Cerebellar nuclear complex (tissue), 1 donor: ENCODE data around the gene ECHDC3.
"Not testable (repeated sequence)": the region's sequence is repeated elsewhere in the genome, so short reads cannot be mapped to it uniquely, and the experiment has no call there.

ENCODE experiments used
- DNase-seq, 2 experiments: peaks; one replicate each; lab custom pipeline; 2025; lab: John Stamatoyannopoulos, UW

Gene ECHDC3

DNA sequence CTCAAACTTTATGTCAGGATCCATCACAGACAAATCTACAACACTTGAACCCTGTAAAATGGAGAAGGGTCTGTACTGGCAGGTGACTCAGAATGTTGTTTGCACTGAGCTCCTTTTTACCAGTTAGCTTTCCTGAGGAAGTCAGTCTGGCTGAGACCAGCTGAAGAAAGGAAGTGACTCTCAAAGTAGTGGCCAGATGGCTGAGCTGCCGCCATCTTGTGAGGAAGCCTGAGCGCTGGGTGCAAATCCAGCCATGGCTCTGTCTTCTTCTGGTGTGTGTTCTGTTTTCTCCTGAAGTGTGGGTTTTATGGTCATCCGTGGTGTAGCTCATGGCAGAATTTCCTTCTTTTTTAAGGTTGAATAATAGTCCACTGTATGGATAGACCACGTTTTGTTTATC, 25.5 kb upstream of the ECHDC3 start:
- DNase-seq, result no peak

DNA sequence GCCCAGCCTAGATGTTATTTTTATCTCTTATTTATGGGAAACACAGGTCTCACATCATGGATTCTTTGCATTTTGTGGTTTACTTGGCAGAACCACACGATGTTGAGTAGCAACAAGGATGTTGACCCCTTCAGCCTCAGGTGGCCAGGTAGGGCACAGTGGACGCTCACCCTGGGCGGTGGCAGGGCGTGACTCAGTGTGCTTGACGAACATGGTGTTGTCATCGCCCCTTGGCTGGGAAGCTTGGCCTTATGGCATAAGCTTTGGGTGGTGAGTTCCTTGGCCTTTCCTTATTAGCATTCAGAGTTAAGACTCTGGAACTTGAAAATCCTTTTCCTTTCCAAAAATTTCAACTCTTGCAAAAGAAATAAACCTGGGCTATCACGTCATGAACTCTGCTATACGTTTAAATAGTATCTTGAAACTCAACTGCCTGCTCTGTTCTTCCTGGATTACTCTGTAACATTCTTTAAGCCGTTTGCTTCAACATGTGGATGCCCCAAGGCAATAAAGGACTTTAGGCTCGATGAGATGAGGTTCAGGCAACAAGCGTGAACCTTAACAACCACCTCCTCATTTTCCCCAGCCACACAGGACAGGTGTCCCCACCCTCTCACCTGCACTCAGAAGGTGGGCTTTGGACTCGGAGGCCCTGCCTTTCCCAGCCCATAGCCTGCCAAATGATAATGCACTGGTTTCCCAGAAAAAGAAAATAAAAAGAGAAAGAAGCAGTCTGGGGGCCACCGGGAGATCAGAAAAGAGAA, 22.5 kb upstream of the ECHDC3 start:
- DNase-seq, result no peak

DNA sequence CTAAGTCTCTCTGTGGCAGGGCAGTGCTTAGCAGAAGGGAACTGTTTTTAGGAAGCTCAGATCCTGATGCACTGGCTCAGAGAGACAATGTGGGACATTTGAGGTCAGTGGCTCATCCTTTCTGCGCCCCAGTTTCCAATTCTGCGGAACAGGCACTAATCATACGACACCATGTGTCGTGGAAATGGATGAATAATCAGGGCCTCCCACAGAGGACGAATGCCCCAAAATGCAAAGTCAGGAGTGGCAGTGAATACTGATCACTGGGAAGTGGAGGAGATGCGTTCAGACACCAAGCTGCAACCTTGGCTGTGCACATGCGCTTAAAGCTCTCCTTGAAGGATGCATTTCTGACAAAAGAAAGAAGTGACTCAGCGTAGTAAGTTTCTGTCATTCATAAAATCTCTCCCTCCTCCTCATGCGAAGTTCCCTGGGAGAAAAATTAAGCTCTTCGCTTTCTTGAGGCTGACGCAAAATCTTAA, 21.9 kb upstream of the ECHDC3 start:
- no peak for DNase-seq

DNA sequence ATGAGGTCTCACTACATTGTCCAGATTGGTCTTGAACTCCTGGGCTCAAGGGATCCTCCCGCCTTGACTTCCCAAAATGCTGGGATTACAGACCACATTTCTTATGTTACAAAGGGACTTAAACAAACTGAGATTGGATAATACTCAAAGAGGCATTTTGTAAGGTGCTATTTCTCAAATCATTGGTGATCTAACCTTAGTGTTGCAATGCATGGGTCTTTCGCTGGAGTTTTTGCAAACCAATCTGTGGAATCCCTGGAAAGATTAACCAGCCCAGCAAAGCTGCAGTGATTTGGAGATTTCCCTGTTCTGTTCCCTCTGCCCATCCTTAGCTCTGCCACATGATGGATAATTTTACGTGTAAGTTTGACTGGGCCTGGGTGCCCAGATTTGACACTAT, 20.4 kb upstream of the ECHDC3 start:
- no peak for DNase-seq

DNA sequence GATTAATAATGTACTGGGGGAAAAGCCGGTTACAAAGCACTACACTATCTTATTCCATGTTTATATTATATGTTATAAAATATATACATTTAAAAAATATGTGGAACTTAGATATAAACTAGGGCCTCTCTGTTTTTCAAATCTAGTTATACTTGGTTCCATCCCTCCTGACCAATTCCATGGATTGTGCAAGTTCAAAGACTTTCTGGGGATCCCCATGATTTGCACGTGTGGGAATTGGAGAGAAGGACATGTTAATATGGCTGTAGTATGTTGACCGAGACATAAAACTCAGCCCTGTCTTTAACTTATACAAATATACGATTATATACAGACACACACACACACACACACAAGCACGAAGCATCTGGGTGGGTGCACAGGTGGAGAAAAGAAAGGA, 18.8 kb upstream of the ECHDC3 start:
- DNase-seq, result no peak

DNA sequence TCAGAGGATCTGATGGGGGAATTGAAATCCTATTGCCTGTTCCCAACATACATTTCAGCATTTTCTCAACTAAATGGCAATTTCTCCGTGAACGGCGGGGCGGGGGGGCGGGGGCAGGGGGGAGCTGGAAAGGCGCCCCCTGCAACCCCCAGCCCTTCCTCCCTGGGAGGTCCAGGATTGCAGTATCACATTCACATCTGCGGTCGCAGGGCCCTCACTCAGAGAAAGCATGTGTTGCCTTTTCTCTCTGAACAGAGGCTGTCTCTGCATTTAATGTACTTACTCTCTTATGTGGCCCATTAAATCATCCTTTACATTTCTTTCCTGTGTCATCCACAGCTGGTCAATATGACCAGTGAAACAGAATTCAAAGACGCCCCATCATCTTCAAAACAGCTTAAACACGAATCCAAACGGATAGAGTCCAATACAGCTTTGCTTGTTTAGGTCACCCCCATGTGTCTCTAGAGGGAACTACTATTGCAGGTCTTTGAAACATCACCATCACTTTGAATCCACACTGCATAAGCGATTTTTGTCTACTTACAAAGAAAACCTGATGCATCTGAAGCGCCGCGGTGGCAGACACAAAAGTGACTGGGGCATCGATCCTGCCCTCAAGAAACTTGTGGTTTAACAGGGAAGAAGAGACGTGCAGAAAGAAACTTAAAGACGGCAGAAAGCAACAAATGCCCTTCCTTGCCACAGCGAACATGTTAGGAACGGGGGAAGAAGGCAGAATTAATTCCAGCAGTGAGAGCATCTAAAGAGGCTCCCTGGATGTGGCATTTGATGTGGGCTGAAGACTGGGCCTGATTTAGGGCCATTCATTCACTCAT, 17.0 kb upstream of the ECHDC3 start:
- DNase-seq, result no peak

DNA sequence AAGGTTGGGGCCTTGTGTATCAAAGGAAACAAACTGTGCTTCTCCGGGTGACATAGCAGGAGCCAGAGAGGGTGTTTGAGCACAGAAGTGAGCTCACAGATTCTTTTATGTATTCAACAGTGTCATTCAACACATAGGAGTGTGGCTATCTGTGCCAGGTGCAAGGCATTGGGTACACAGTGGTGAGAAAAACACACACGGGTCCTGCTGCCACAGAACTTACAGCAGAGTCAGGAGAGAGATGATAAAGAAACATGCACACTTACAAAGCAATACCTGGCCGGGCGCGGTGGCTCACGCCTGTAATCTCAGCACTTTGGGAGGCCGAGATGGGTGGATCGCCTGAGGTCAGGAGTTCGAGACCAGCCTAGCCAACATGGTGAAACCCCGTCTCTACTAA, 16.3 kb upstream of the ECHDC3 start:
- DNase-seq, result no peak

DNA sequence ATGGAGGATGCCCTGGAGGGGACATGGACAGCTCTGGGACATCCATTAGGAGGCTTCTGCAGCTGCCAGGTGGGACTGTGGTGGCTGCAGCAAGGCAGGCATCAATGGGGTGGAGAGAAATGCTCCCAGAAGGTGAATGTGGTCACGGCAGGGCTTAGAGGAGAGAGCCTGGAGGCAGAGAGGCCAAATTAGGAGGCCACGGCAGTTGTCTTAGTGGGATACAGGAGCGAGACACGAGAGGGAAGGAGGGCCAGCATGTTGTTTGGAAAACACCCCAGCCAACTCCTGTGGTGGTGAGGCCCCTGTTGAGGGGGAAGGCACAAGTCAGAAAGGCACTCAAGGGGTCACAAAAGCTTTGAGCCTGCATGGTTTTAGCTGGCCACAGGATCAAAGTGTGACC, 14.6 kb upstream of the ECHDC3 start:
- no peak for DNase-seq

DNA sequence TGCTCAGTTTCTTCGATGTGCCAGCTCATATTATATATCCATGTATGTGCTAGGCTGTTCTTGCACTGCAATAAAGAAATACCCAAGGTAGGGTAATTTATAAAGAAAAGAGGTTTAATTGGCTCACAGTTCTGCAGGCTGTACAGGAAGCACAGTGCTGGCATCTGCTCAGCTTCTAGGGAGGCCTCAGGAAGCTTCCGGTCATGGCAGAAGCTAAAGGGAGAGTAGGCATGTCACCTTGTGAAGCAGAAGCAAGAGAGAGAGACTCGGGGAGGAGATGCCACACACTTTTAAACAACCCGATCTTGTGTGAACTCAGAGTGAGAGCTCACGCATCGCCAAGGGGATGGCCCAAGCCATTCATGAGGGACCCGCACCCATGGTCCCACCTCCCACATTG, 13.8 kb upstream of the ECHDC3 start:
- DNase-seq, result no peak

DNA sequence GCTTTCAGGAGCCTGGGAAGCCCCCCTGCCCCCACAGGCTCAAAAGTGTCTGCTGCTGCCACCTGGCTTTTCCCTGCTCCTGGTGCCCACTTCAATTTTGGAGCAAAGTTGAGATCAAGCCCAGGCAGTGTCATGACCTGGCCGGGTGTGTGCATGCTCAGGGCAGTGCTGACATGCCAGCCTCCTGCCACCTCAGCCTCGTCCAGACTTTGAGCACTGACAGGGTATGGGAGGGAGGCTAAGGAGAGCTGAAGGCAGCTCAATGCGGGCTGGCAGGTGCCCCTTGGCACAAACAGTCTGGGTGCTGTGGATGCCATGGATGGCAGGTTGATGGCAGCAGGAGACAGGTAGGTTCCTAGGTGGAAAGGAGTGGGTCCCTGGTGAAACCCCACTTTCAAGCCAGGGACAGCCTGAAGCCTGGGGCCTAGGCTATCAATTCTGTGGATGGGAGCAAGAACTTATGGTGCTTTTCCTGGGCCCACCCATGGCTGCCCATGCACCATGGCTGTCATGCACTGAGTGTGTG, 12.3 kb upstream of the ECHDC3 start:
- no peak for DNase-seq

DNA sequence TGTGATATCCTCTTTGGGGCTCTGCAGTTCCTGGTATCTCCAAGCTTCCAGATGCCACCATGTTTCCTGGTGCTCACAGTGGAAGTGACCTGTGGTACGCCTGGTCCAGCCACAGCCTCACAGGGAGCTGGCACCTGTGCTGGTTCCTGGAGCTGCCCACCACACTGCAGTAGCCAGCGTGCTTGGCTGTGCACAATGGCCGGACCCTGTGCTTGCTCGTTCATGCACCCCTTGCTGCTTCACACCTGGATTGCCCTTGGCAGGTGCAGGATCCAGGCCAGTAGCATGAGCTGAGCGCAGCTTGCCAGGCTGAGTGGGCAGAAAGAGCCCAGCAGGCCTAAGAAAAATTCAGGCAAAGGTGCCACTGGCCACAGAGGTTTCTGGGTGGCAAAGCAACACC, 11.4 kb upstream of the ECHDC3 start:
- DNase-seq, result no peak

DNA sequence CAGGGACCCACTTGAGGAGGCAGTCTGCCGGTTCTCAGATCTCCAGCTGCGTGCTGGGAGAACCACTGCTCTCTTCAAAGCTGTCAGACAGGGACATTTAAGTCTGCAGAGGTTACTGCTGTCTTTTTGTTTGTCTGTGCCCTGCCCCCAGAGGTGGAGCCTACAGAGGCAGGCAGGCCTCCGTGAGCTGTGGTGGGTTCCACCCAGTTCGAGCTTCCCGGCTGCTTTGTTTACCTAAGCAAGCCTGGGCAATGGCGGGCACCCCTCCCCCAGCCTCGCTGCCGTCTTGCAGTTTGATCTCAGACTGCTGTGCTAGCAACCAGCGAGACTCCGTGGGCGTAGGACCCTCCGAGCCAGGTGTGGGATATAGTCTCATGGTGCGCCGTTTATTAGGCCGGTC, 5.4 kb upstream of the ECHDC3 start:
- not testable (repeated sequence) for DNase-seq

DNA sequence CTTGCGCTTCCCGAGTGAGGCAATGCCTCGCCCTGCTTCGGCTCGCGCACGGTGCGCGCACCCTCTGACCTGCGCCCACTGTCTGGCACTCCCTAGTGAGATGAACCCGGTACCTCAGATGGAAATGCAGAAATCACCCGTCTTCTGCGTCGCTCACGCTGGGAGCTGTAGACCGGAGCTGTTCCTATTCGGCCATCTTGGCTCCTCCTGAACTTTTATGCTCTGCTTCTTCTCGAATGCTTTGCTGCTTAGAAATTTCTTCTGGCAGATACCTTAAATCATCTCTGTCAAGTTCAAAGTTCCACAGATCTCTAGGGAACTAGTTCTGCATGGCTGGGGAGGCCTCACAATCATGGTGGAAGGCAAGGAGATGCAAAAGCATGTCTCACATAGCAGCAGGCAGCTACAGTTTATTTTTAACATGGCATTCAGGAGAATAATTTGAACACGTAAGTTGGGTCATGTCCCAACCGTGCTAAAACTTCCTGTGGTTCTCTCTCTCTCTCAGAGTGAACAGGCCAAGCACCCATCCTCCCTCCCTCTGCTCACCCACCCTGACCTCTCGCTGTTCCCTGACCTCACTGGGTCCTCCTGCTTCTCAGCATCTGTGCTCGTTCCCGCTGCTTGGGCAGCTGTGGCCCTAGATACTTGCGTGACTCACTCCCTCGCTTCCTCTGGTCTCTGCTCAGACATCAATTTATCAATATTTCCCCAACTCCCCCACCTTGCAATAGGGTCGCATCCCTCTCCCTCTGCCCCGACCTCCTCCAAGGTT, 4.7 kb upstream of the ECHDC3 start:
- not testable (repeated sequence) for DNase-seq

DNA sequence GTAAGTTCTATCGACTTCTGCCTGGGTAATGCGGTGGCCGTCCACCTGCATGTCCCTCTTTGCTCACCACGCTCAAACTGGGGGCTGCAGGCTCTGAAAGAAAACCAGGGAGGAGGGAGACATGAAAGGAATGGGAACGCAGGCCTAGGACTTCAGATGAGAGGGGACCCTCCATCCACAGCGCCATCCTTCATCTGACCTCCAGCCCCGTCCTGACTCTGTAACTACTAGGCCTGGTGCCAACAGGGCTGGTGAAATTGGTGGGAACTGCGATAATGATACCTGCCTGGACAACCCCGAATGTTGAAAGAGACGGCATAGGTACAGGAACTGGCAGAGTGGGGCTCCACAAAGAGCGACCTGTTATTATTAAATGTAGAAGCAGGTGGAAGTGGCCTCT, 1.3 kb upstream of the ECHDC3 start:
- DNase-seq, result no peak

DNA sequence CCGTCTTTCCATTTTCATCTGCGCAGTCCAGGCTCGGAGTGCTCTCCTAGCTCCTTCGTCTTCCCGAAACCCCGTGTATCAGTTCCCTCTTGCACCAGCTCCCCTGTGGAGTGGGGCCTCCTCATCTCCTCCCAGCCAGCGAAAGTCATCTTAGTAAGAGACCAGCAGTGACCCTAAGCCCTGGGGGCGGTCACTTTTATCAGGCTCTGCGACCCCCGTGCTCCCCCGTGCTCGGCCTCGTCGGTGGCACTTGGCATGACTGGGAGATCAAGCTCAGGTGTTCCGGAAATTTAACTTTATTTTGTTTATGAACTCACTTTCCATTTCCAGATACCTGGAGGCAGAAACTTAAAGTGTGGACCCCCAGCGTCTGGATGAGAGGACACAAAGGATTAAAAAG, 574 bp upstream of the ECHDC3 start:
- no peak for DNase-seq

DNA sequence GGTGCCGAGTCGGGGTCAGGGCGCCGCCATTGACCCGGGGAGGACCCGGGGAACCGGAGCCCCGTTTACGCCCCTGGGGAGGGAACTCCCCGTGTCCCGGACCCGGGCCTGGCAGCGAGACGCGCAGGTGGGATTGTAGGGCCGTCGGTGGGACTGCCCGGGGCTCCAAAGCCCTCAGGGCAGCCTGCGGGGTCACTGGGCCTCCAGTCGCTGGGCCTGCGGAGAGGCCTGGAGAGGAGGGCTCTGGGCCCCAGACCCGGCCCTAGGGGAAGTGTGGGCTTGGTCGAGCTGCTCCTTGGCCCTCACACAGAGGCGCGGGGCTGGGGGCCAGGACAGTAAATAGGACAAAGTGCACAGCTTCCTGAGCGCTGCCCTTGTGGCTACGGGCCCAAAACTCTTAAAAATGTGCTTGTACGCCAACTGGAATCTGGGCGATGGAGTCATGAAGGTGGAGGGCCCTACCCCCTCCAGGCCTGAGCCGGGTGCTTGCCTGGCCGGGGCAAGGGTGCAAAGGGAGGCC, 657 bp downstream of the ECHDC3 start:
- no peak for DNase-seq

DNA sequence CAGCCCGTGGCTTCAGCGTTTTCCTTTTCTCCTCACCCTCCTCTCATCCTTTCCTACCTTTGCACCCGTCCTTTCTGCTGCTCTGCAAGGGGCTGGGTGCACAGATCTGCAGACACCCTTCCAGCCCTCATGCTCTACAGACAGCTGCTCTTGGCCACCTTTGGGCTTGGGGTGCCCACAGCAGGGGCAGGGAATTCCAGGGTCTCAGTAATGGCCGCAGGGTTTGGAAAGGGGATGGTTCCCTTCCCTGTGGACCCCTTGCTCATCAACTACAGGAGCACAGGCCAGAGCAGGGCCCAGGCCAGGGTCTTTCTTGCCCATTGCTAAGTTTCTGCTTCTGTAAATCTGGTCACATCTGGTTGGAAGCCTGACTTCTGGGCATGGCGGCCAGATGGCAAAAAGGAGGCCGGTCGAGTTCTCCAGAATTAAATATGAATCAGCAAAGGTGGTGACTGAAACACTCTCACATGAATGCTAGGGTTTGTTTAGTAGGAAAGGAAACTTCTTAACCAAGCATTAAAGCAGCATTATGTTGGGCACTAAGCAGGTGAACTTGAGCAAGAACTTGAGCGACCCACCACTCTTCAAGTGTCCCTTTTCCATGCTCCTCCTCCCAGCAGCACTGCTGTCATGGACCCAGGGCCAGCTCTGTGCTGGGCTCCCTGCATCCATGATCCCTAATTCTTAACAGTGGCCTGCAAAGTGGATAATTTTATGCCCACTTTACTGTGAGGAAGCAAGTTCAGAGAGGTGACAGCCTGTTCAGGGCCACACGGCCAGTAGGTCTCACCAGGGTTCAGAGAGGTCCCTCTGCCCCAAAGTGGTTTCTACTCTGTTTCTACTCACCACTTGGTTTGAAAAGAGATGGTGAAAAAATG, 1.5 kb downstream of the ECHDC3 start:
- DNase-seq, result no peak

DNA sequence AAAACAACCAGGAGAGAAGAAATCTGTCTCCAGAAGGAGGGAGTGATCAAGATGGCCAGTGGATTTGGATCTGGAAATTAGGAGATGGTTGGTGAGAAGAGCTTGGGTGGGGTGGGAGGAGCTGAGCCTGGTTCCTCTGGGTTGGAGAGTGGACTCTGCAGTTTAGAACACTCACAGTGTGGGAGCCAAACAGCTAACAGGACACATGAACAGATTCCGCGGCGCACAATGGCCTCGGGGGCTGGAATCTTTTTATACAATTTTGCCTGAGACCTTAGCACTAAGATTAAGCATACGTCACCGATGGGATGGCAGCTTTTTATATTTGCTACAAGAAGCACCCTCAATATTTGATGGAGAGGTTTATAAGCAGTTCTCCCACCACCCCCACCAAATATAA, 2.9 kb downstream of the ECHDC3 start:
- DNase-seq, result no peak

DNA sequence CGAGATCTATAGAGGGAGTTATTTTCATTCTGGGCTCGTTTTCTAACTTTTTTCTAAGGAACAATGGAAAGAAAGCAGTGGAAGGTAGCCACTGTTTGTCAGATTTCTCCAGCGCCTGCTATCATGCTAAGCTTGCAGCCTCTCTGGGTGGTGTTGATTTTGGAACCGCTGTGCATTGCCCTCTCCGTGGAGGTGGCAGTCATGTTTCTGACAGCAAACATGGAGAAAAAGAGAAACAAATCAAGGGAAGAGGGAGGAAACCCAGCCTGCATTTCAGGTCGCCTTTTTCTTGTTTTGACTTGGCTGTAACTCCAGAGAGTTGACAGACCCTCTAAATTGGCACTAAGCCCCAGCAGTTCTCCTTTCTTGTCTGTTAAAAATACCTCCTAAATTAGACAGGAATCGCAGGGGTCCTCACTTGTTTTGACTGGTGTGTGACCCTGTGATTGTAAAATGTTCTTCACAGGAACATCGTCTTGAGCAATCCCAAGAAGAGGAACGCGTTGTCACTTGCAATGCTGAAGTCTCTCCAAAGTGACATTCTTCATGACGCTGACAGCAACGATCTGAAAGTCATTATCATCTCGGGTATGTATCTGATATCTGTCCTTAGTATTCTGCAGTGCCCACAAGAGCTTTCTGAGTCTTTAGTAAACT, 4.8 kb downstream of the ECHDC3 start:
- DNase-seq, result no peak

DNA sequence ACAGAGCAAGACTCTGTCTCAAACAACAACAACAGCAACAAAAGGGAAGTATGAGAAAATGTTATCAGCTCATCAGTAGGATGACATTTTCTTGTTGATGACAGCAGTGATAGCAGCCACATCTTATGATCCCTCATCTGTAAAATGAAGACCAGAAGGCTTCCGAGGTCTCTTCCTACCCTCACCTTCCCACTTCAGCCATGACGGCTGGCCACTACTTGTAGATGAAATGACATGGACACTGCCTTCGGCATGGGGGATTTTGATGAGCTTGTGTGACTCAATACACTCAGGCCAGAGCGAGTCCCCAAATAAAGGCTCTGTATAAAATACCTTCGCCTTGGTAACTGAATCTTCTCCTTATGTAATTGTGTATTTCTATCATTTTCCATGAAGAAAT, 6.7 kb downstream of the ECHDC3 start:
- DNase-seq, result no peak

DNA sequence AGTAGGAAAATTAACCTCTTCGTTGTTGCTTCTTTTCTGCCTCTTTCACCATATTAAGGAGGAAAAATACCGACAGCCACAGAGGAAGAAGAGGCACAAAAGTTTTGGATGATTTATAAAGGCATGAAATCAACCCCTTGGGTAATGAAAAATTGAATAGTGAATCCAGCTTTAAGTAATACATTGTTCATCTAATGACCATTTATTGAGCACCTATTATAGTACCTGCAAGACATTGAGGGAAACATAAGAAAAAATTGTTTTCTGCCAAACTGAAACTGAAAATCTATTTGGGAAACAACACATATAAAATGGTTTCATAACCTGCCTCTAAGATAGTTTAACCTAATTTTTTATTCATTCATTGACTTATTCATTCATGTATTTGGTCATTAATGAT, 8.2 kb downstream of the ECHDC3 start:
- DNase-seq, result no peak
